HG02571 (cell line): ENCODE results near the gene MRPS27.

ENCODE experiments used
- ATAC-seq: cut with Tn5 transposase; IDR thresholded peaks from one replicate; pipeline ENCODE4 v1.9.1; 2021; ENCODE audit warnings: mild to moderate bottlenecking, moderate library complexity; ENCODE audit not compliant: unreplicated experiment

The MRPS27 gene

DNA sequence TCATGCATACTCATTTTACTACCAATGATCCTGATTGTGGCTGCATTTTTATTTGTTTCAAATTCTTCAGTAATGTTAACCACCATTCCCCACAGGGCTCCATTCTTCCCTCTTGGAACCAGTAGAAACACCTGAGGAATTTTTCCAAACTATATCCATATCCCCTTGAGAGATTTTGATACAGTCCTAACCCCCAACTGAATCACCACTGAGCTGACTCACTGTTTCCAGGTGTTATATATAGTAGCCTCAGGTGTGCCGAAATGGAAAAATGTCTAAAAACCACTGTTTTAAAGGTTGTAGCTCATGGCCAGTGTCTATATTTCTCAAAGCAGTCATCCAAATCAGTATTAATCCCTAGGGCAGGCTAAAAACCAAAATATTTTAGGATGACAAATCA, 85.2 kb downstream of the MRPS27 start:
- ATAC-seq: no peak

- ATAC-seq: peak; percentile 86
Measured at GRCh38 chr5:72234265-72234700, 85.8 kb downstream of the MRPS27 start.

- no peak for ATAC-seq
Measured at GRCh38 chr5:72233835-72234234, 86.2 kb downstream of the MRPS27 start.

DNA sequence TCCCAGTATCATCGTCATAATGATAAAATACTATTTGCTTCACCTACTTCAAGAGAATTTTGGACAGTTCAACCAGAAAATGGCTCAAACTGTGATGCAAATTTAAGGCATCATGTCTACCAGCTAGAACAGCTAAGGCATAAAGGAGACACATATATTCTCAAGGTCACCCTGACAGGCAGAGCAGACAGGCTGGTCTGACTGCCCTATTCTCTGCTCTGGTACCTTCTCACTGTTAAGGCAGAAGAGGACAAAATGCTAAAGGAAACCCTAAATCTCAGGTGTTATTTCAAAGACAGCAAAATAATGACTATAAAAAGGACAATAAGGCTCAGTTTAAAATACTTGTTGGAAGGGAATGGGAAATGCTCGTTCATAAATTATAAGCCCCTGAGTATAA, 87.2 kb downstream of the MRPS27 start:
- ATAC-seq: no peak

- ATAC-seq: no peak
Measured at GRCh38 chr5:72231991-72232703, 87.9 kb downstream of the MRPS27 start.

DNA sequence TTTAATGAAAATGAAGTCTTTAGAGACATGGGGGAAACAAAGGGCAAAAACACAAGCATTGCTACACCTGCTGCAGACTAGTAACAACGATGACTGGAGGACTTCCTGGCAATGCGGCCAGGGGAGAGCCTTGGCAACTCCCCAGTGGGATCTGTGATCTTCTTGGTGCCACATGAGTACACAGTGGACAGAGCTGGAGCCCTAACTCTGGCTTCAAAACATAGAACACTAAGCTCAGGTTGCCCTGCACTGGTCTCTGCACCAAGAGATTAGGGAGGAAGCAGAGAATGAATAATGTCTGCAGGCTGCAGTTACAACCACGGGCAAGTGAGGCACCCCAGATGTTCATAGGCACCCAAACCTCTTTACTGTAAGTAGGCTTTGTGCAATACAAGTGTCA, 91.1 kb downstream of the MRPS27 start:
- no peak for ATAC-seq

GRCh38 chr5:72226950-72227349, 93.1 kb downstream of the MRPS27 start:
- ATAC-seq: no peak

DNA sequence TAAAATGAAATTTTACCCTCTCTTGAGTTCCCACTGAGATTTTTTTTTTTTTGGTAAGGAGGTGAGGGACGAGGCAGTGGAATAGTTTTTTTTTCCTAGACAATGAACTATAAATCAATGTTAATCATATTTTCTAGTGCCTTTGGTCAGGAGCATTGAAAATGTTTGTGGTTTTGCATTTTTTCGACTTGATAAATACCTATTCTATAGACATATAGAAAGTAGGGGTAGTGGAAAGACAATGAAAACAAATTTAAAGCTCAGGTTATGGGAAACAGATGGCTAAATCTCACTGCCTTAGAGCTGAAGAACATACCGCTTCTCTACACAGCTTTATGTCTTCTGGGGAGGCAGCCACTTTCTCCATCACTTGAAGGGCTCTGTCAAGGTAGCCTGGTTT, 94.3 kb downstream of the MRPS27 start:
- ATAC-seq: no peak

DNA sequence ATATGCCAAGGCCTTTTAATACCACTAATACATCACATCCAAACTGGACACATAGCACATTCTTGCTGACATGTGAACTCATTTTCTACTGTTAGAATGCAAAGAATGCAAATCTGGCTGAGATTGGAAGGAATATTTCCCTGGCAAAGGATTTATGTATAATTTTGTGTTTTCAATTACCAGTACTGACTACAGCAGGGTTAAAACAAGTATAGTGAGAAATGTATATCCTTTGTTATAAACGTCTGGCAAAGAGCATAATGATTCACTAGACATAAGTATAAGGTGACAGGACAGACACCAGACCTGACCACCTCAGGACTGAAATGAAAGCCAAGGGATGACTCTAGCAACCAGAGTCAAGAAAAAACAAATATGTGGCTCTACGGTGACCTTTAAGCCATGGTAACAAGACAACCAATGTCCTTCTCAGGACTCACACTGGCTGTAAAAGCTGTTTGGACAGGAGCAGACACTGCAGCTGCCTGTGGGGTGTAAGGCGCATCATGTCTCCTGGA, 95.0 kb downstream of the MRPS27 start:
- no peak for ATAC-seq

GRCh38 chr5:72223371-72223770, 96.7 kb downstream of the MRPS27 start:
- ATAC-seq: no peak

- no peak for ATAC-seq
Measured at GRCh38 chr5:72222521-72222920, 97.5 kb downstream of the MRPS27 start.

DNA sequence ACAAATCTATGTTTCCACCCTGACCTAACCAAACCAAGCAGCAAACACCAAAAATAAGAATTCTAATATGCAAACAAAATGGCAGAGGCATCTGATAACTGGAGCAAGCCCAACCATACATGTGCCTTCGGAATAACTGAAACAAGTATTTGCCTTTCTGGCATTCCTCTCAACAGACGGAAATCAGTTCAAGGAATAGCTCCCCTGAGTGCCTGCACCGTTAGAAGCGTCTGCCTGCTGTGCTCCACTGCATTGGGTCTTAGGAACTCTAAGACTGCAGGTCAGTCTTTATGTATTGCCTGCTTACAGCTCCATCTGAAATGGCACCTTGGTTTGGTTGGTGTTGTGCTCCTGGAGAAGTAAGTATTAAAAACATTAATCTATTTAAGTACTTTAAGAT, 98.5 kb downstream of the MRPS27 start:
- ATAC-seq: no peak

GRCh38 chr5:72221099-72221498, 98.9 kb downstream of the MRPS27 start:
- no peak for ATAC-seq

DNA sequence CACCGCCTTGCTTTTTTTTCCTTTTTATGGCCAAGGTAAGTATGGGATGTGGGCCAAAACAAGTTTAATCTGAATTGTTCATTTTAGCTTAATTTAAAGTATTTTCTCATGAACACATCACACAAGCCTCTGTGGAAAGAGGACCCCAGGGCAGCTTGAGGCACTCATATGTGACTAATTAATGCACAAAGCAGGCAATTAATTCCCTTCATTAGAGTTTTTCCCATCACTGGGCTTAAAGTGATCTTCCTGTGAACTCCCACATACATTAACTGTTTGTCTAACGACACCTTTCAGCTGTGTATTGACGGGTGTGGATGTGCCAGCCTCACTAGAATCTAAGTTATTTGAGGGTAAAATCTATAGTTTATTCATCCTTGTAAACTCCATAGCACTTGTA, 103.3 kb downstream of the MRPS27 start:
- no peak for ATAC-seq

- ATAC-seq: no peak
Measured at GRCh38 chr5:72214168-72214567, 105.9 kb downstream of the MRPS27 start.

DNA sequence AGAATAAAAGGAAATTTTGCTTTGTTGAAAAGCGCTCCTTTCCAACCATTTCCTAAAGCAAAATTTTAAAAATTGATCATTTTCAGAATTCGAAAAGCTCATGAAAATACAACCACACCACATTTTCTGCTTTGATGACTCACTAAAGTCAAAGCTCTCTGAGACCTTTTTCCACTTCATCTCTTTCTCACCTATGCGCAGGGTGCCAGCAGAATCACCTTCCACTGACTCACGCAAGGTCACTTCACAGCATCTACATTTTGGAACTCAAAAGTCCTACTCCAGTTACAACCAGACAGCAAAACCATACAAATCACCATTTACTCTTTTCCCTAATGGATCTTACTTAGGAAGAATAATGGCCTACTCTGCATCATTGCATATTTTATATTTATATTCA, 106.6 kb downstream of the MRPS27 start:
- no peak for ATAC-seq

GRCh38 chr5:72212171-72212570, 107.9 kb downstream of the MRPS27 start:
- ATAC-seq: no peak

- ATAC-seq: no peak
Measured at GRCh38 chr5:72210888-72211678, 109.0 kb downstream of the MRPS27 start.

GRCh38 chr5:72209147-72210115, 110.6 kb downstream of the MRPS27 start:
- no peak for ATAC-seq

- no peak for ATAC-seq
Measured at GRCh38 chr5:72208324-72208926, 111.6 kb downstream of the MRPS27 start.

DNA sequence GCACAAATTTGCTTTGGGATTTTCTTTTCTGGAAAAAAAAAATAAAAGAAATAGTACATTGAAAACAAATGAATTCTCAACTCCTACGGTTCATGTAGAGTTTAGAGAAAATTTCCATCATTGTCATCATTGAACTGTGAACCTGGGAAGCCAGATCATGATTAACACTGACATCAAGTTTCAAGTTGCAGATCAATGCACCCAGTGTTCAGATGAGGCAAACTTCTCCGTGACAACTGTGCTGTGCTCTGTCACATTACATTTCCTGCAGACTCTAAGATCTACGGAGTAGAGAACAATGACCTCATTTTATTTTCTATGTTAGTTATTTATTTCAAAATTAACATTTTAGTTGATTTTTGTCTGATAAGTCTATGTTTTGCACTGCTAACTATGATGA, 113.0 kb downstream of the MRPS27 start:
- ATAC-seq: no peak
